Left ventricle myocardium inferior (tissue), 1 donor: ENCODE results near the gene ZNF319. TPM values are rescaled to one million over a fixed set of nuclear protein-coding genes. Genes with fewer than 3 reads are reported as not detected.

ENCODE experiments used
- DNase-seq: peaks from one replicate; pipeline ENCODE4 v3.0.0-alpha.2; 2020
- H3K27ac ChIP-seq: fragments of 200-600 bp; replicated peaks from 2 replicates; pipeline ENCODE4 v1.8.0; 2021
- H3K27me3 ChIP-seq: fragments of 200-600 bp; 2 replicates; pipeline ENCODE4 v1.8.0; 2021; ENCODE audit warnings: low read depth
- H3K36me3 ChIP-seq: fragments of 200-600 bp; 2 replicates; pipeline ENCODE4 v1.8.0; 2021
- H3K4me1 ChIP-seq: fragments of 200-600 bp; 2 replicates; pipeline ENCODE4 v1.8.0; 2021
- H3K4me3 ChIP-seq: fragments of 200-600 bp; 2 replicates; pipeline ENCODE4 v1.8.0; 2021; ENCODE audit warnings: mild to moderate bottlenecking, moderate library complexity
- H3K9me3 ChIP-seq: fragments of 200-600 bp; replicated peaks from 2 replicates; pipeline ENCODE4 v1.8.0; 2021
- CTCF ChIP-seq: fragments of 200-600 bp; IDR thresholded peaks from 2 replicates; pipeline ENCODE4 v1.8.0; 2021; ENCODE audit warnings: antibody characterized with exemption, mild to moderate bottlenecking, borderline replicate concordance
- intact Hi-C: fragments of 100-400 bp; cut with micrococcal nuclease; formaldehyde crosslinking; loops from one replicate; pipeline ENCODE4 v1.11.0; 2022
- long read RNA-seq: library from polyadenylated mRNA; unstranded; transcript quantifications from one replicate; pipeline ENCODE4 v2.0.0, GENCODE V29; 2021
- total RNA-seq: library from RNA; stranded (reverse); fragmentation: NEBNext Ultra II Directional; extraction: Animal tissue kit (Norgen Biotek cat#: 25700); gene quantifications from one replicate; pipeline ENCODE4 v1.2.1, GENCODE V29; 2021
- donor health status: DM: no; HTN: yes; CAD: no; lungs with severe emphysema.

The ZNF319 gene
- 10.0 TPM for total RNA-seq
- long read RNA-seq, full-length matches to known transcripts: 2 of 12 reads
- long read RNA-seq, partial matches to known transcripts: 0 of 12 reads
- long read RNA-seq, other reads (novel, unspliced or antisense): 10 of 12 reads

GRCh38 chr16:57999971-58000705 lies at the start of gene ZNF319:
Gene ZNF319, minus strand, starts transcription at chr16:58000672. Its CDS starts 2,407 bp downstream, at chr16:57998265.
- no peaks in the 10 kb centered on the region for H3K27me3 ChIP-seq
- no peak for DNase-seq
- H3K4me1 ChIP-seq: peaks cover 56% of the 10 kb centered on the region
- no peaks in the 10 kb centered on the region for H3K9me3 ChIP-seq
- intact Hi-C loops: loop anchor here (5.0 kb wide), 1 partner anchor 103 kb away; no protein-coding TSS in a partner anchor
- H3K27ac ChIP-seq: peak within 1 kb of the TSS; percentile 96
- H3K36me3 ChIP-seq: peaks cover 36% of the 10 kb centered on the region
- no peak for TF ChIP-seq CTCF
- H3K4me3 ChIP-seq: peak within 1 kb of the TSS; percentile 78

- Histone ChIP-seq H3K36me3 (peaks cover 6% of the 10 kb centered on the region), H3K4me1 (peaks cover 52% of the 10 kb centered on the region)
These were observed 49.0 kb upstream of the ZNF319 start for GRCh38 chr16:58049232-58050185.

GRCh38 chr16:58048494-58049231 lies 48.2 kb upstream of the ZNF319 start:
- peaks cover 61% of the 10 kb centered on the region for H3K4me1 ChIP-seq
- H3K4me3 ChIP-seq: no peak overlapping the region
- peaks cover 15% of the 10 kb centered on the region for H3K36me3 ChIP-seq
- intact Hi-C loops: no loop called here
- TF ChIP-seq CTCF: no peak
- DNase-seq: no peak
- peak overlapping the region; percentile 86 for H3K27ac ChIP-seq
- no peaks in the 10 kb centered on the region for H3K9me3 ChIP-seq
- no peaks in the 10 kb centered on the region for H3K27me3 ChIP-seq

More at GRCh38 chr16:58049232-58050185, 49.0 kb upstream of the ZNF319 start:
- intact Hi-C loops: no loop called here
- Histone ChIP-seq H3K4me3 (no peak overlapping the region), H3K27ac (peak overlapping the region; percentile 86), H3K9me3 (no peaks in the 10 kb centered on the region), H3K27me3 (no peaks in the 10 kb centered on the region)
- no peak for TF ChIP-seq CTCF
- DNase-seq: no peak

GRCh38 chr16:58047557-58048348 lies 47.3 kb upstream of the ZNF319 start:
- Histone ChIP-seq H3K4me1 (peaks cover 62% of the 10 kb centered on the region), H3K27ac (peak overlapping the region; percentile 86)

More at GRCh38 chr16:58047557-58048348, 47.3 kb upstream of the ZNF319 start:
- TF ChIP-seq CTCF: peak; percentile 8
- H3K27me3 ChIP-seq: no peaks in the 10 kb centered on the region
- H3K36me3 ChIP-seq: peaks cover 24% of the 10 kb centered on the region
- intact Hi-C loops: no loop called here
- H3K4me3 ChIP-seq: no peak overlapping the region
- DNase-seq: no peak
- H3K9me3 ChIP-seq: no peaks in the 10 kb centered on the region
